Caco-2 (cell line): Measurements from ENCODE around the gene UGT1A8. TPM values are rescaled to one million over a fixed set of nuclear protein-coding genes. Genes with fewer than 3 reads are reported as not detected.

Source experiments
- BruUV-seq: library from RNA; stranded (reverse); fragments of 400-500 nt; replicated peaks from 2 replicates; lab custom pipeline; 2021; lab: Mats Ljungman, UMichigan
- CTCF ChIA-PET: fragments of 300-600 bp; sonication (Branson Sonifier 250); formaldehyde crosslinking; loops from one replicate; lab custom pipeline; 2022; ENCODE audit warnings: antibody characterized with exemption; lab: Charles Lee
- POLR2A ChIA-PET: fragments of 300-600 bp; sonication (Branson Sonifier 250); formaldehyde crosslinking; loops from one replicate; lab custom pipeline; 2022; ENCODE audit warnings: antibody characterized with exemption; lab: Charles Lee
- DNase-seq, 2 experiments: peaks; one replicate each; pipeline versions ENCODE4 v3.0.0 to v3.0.0-alpha.2; 2020 to 2022
- H3K27me3 ChIP-seq: replicated peaks from 2 replicates; pipeline ENCODE4 v1.6.0; 2011; ENCODE audit warnings: low read length; ENCODE audit not compliant: control insufficient read depth, insufficient read depth
- H3K36me3 ChIP-seq: 2 replicates; pipeline ENCODE4 v1.5.1; 2011; ENCODE audit warnings: low read length; ENCODE audit not compliant: control insufficient read depth, insufficient read depth
- H3K4me1 ChIP-seq: fragments of 250-450 bp; sonication (Bioruptor Pico); 2 replicates; pipeline ENCODE4 v1.5.1; 2020; ENCODE audit warnings: mild to moderate bottlenecking
- H3K4me3 ChIP-seq: 2 replicates; pipeline ENCODE4 v1.5.1; 2011; ENCODE audit warnings: low read depth, mild to moderate bottlenecking, control low read depth, low read length
- H3K9me3 ChIP-seq: fragments of 250-450 bp; sonication (Bioruptor Pico); 2 replicates; pipeline ENCODE4 v1.5.1; 2020; ENCODE audit warnings: mild to moderate bottlenecking, moderate library complexity
- H3K27ac Mint-ChIP-seq: one replicate; pipeline ENCODE4 v1.8.0; 2022; ENCODE audit warnings: mixed read lengths; ENCODE audit not compliant: unreplicated experiment
- H3K27me3 Mint-ChIP-seq: one replicate; pipeline ENCODE4 v1.8.0; 2022; ENCODE audit warnings: mixed read lengths; ENCODE audit not compliant: insufficient read depth, unreplicated experiment
- H3K36me3 Mint-ChIP-seq: one replicate; pipeline ENCODE4 v1.8.0; 2022; ENCODE audit warnings: mild to moderate bottlenecking, mixed read lengths; ENCODE audit not compliant: insufficient read depth, unreplicated experiment
- H3K4me1 Mint-ChIP-seq: one replicate; pipeline ENCODE4 v1.8.0; 2022; ENCODE audit warnings: low read depth, mixed read lengths; ENCODE audit not compliant: unreplicated experiment
- H3K4me3 Mint-ChIP-seq: one replicate; pipeline ENCODE4 v1.8.0; 2022; ENCODE audit warnings: mild to moderate bottlenecking, moderate library complexity, mixed read lengths; ENCODE audit not compliant: unreplicated experiment
- H3K9me3 Mint-ChIP-seq: one replicate; pipeline ENCODE4 v1.8.0; 2022; ENCODE audit warnings: mixed read lengths; ENCODE audit not compliant: unreplicated experiment
- CTCF ChIP-seq, 2 experiments: fragments of 200-600 bp in 1 of 2; IDR thresholded peaks; 1 replicate in 1 of 2; 2 replicates in 1 of 2; pipeline versions ENCODE4 v1.5.1 to v1.8.0; 2011 to 2022; ENCODE audit warnings: antibody characterized with exemption in 1 of 2, control low read depth in 1 of 2, inconsistent platforms in 1 of 2, low read depth in 1 of 2, low read length in 1 of 2, mild to moderate bottlenecking in 1 of 2, moderate library complexity in 1 of 2; ENCODE audit not compliant: insufficient read depth in 1 of 2, severe bottlenecking in 1 of 2, unreplicated experiment in 1 of 2
- intact Hi-C: fragments of 100-400 bp; cut with micrococcal nuclease; formaldehyde crosslinking; loops from one replicate; pipeline ENCODE4 v1.10.0; 2022; ENCODE audit not compliant: unreplicated experiment
- total RNA-seq: library from RNA; stranded (reverse); gene quantifications from 2 replicates; pipeline ENCODE4 v1.2.3, GENCODE V29; 2022

The UGT1A8 gene
- total RNA-seq, 1 experiment from 2014 or later, result 0.50 TPM

DNA sequence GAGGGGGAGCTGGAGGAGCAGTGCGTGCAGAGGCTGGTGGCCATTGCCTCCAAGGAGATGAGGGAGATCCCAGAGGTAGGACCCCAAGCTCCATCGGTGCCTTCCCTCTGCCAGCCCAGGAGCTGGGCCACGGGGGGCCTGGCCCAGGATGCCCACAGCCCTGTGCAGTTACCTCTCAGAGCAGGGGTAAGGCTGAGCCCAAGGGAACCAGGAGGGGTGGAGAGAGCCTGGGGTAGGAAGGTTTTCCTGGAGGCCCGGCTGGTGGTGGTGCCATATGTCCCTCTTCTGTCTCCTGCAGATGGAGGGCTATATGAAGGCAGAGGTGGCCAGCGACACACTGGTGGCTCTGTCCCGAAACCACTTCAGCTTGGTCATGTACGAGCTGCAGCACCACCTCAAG lies 172.1 kb downstream of the UGT1A8 start:
- BruUV-seq, result no TSS peak
- Histone ChIP-seq H3K4me3 (no peak overlapping the region), H3K9me3 (no peaks in the 10 kb centered on the region), H3K4me1 (no peaks in the 10 kb centered on the region), H3K36me3 (no peaks in the 10 kb centered on the region), H3K27me3 (no peaks in the 10 kb centered on the region)
- CTCF ChIA-PET, result no interaction called here
- Mint-ChIP-seq H3K27ac (no peak overlapping the region), H3K9me3 (no peaks in the 10 kb centered on the region), H3K4me1 (no peaks in the 10 kb centered on the region), H3K27me3 (no peaks in the 10 kb centered on the region), H3K36me3 (no peaks in the 10 kb centered on the region), H3K4me3 (no peak overlapping the region)
- intact Hi-C loops, result no loop called here
- no peak for DNase-seq
- TF ChIP-seq CTCF (IDR thresholded peaks at IDR 0.05; ENCODE audit: insufficient read depth in 1 of 2, low read depth in 1 of 2, low read length in 1 of 2, severe bottlenecking in 1 of 2, unreplicated experiment in 1 of 2), result no peak
- POLR2A ChIA-PET, result no interaction called here

GRCh38 chr2:233791151-233791882 lies 173.9 kb downstream of the UGT1A8 start:
- no TSS peak for BruUV-seq
- CTCF ChIA-PET, result no interaction called here

DNA sequence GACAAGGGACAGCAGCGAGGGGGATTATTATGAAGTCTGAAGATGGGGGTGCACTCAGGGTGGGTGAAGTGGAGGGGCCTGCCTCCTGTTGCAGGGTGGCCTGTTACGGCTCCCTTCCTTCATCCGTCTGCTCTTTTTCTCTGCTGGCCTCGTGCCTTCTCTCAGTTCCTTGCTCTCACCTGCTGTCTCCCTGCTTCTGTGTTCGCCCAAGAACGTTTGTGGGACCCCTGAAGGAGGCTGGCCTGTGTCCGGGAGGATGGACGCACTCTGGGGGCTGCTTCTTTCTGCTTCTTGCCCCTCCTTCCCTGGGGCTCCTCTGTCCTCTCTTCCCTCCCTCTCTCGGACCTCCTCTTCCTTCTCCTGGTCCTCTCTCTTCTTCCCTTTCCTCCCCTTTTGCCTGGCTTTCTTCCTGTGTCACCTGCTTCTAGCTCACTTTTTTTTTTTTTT lies 174.5 kb downstream of the UGT1A8 start:
- no peak for DNase-seq
- H3K36me3 ChIP-seq, result no peaks in the 10 kb centered on the region
- no peaks in the 10 kb centered on the region for H3K4me1 Mint-ChIP-seq
- H3K4me3 Mint-ChIP-seq, result no peak overlapping the region
- no peak overlapping the region for H3K27ac Mint-ChIP-seq
- no peak overlapping the region for H3K4me3 ChIP-seq
- H3K27me3 Mint-ChIP-seq, result no peaks in the 10 kb centered on the region
- H3K27me3 ChIP-seq, result no peaks in the 10 kb centered on the region
- TF ChIP-seq CTCF (IDR thresholded peaks at IDR 0.05; ENCODE audit: insufficient read depth in 1 of 2, low read depth in 1 of 2, low read length in 1 of 2, severe bottlenecking in 1 of 2, unreplicated experiment in 1 of 2), result no peak
- no peaks in the 10 kb centered on the region for H3K9me3 ChIP-seq
- no peaks in the 10 kb centered on the region for H3K4me1 ChIP-seq
- H3K36me3 Mint-ChIP-seq, result no peaks in the 10 kb centered on the region
- BruUV-seq, result no TSS peak
- ChIA-PET POLR2A (no interaction called here), CTCF (interaction anchor here (0.7 kb wide), 1 partner anchor 137 kb away, joined by 3 read pairs; no protein-coding TSS in a partner anchor)
- H3K9me3 Mint-ChIP-seq, result no peaks in the 10 kb centered on the region
- intact Hi-C loops, result no loop called here

More at GRCh38 chr2:233791151-233791882, 173.9 kb downstream of the UGT1A8 start:
- Mint-ChIP-seq H3K36me3 (no peaks in the 10 kb centered on the region), H3K9me3 (no peaks in the 10 kb centered on the region), H3K4me1 (no peaks in the 10 kb centered on the region), H3K4me3 (no peak overlapping the region), H3K27ac (no peak overlapping the region), H3K27me3 (no peaks in the 10 kb centered on the region)
- H3K9me3 ChIP-seq, result no peaks in the 10 kb centered on the region
- intact Hi-C loops, result no loop called here
- TF ChIP-seq CTCF (IDR thresholded peaks at IDR 0.05; ENCODE audit: insufficient read depth in 1 of 2, low read depth in 1 of 2, low read length in 1 of 2, severe bottlenecking in 1 of 2, unreplicated experiment in 1 of 2), result no peak
- no peak for DNase-seq
- H3K4me3 ChIP-seq, result no peak overlapping the region
- no peaks in the 10 kb centered on the region for H3K27me3 ChIP-seq
- no peaks in the 10 kb centered on the region for H3K36me3 ChIP-seq
- no peaks in the 10 kb centered on the region for H3K4me1 ChIP-seq
- POLR2A ChIA-PET, result no interaction called here
